SK-N-SH (cell line): ENCODE data around the gene ZNF17. TPM values are rescaled to one million over a fixed set of nuclear protein-coding genes. Genes with fewer than 3 reads are reported as not detected.

Experiments
- CTCF ChIA-PET: fragments of 300-600, 350-600 bp; formaldehyde crosslinking; extraction: SDS; loops from one replicate; lab custom pipeline; 2021; lab: Yijun Ruan, JAX
- POLR2A ChIA-PET: fragments of 350-600 bp; sonication (Branson Sonifier 250); formaldehyde crosslinking; extraction: SDS; loops from one replicate; lab custom pipeline; 2020; ENCODE audit warnings: antibody characterized with exemption, inconsistent platforms; lab: Yijun Ruan, JAX
- DNase-seq: peaks from one replicate; pipeline ENCODE4 v3.0.0; 2012
- H2AFZ ChIP-seq: fragments of 200-600 bp; sonication (generic); 2 replicates; pipeline ENCODE4 v1.8.1; 2016; ENCODE audit warnings: antibody characterized with exemption, mild to moderate bottlenecking, low read depth
- H3F3A ChIP-seq: fragments of 200-600 bp; sonication (generic); replicated peaks from 2 replicates; pipeline ENCODE3; 2016; ENCODE audit warnings: antibody characterized with exemption, mild to moderate bottlenecking; ENCODE audit not compliant: insufficient read depth
- H3K27ac ChIP-seq, 2 experiments: fragments of 200-500 bp in 1 of 2; fragments of 200-600 bp in 1 of 2; sonication (Bioruptor generic) in 1 of 2; sonication (generic), shearing (Covaris generic) in 1 of 2; 2 replicates each; pipeline versions ENCODE4 v1.5.1 to v1.6.1; 2014 to 2016; ENCODE audit warnings: low read depth in 2 of 2, inconsistent platforms in 1 of 2, low read length in 1 of 2, mild to moderate bottlenecking in 1 of 2, mixed read lengths in 1 of 2
- H3K27me3 ChIP-seq: fragments of 200-600 bp; sonication (generic), shearing (Covaris generic); 2 replicates; pipeline ENCODE4 v1.6.1; 2016; ENCODE audit warnings: mixed run types; ENCODE audit not compliant: insufficient read depth
- H3K36me3 ChIP-seq, 2 experiments: fragments of 200-500 bp in 1 of 2; fragments of 200-600 bp in 1 of 2; sonication (Bioruptor generic) in 1 of 2; sonication (generic) in 1 of 2; replicated peaks in 1 of 2; 2 replicates each; pipeline versions ENCODE3 to v1.5.1; 2014 to 2016; ENCODE audit warnings: low read length in 1 of 2, mild to moderate bottlenecking in 1 of 2; ENCODE audit not compliant: insufficient read depth in 2 of 2, control insufficient read depth in 1 of 2
- H3K4me1 ChIP-seq, 2 experiments: fragments of 200-500 bp in 1 of 2; fragments of 200-600 bp in 1 of 2; sonication (Bioruptor generic) in 1 of 2; sonication (generic), shearing (Covaris generic) in 1 of 2; 2 replicates each; pipeline versions ENCODE4 v1.5.1 to v1.6.1; 2014 to 2016; ENCODE audit warnings: low read depth in 1 of 2, low read length in 1 of 2, mixed run types in 1 of 2; ENCODE audit not compliant: insufficient read depth in 2 of 2, control insufficient read depth in 1 of 2
- H3K4me2 ChIP-seq: fragments of 200-600 bp; sonication (generic), shearing (Covaris generic); 2 replicates; pipeline ENCODE4 v1.6.1; 2017; ENCODE audit warnings: mixed run types
- H3K4me3 ChIP-seq, 2 experiments: fragments of 200-500 bp in 1 of 2; fragments of 200-600 bp in 1 of 2; sonication (Bioruptor generic) in 1 of 2; sonication (generic), shearing (Covaris generic) in 1 of 2; 2 replicates each; pipeline versions ENCODE4 v1.5.1 to v1.8.1; 2014 to 2016; ENCODE audit warnings: low read depth in 2 of 2, inconsistent platforms in 1 of 2, low read length in 1 of 2, mild to moderate bottlenecking in 1 of 2, mixed read lengths in 1 of 2, moderate library complexity in 1 of 2
- H3K79me2 ChIP-seq: fragments of 200-600 bp; sonication (generic); 2 replicates; pipeline ENCODE4 v1.8.1; 2017; ENCODE audit warnings: mild to moderate bottlenecking; ENCODE audit not compliant: insufficient read depth
- H3K9ac ChIP-seq: fragments of 200-600 bp; sonication (generic); 2 replicates; pipeline ENCODE4 v1.6.1; 2017; ENCODE audit warnings: mixed run types
- H3K9me2 ChIP-seq: fragments of 200-600 bp; sonication (generic); 2 replicates; pipeline ENCODE4 v1.6.1; 2017; ENCODE audit warnings: mixed run types
- H3K9me3 ChIP-seq: fragments of 200-600 bp; sonication (generic); 2 replicates; pipeline ENCODE4 v1.6.1; 2017; ENCODE audit warnings: mixed run types, mild to moderate bottlenecking, moderate library complexity
- H4K20me1 ChIP-seq: fragments of 200-600 bp; sonication (generic); 2 replicates; pipeline ENCODE4 v1.6.1; 2017; ENCODE audit warnings: mild to moderate bottlenecking, mixed run types; ENCODE audit not compliant: insufficient read depth
- CHD2 ChIP-seq: fragments of 150-350 bp; IDR thresholded peaks from 2 replicates; pipeline ENCODE4 v1.6.1; 2018; ENCODE audit warnings: low read length; ENCODE audit not compliant: partially characterized antibody
- ELF1 ChIP-seq: IDR thresholded peaks from 2 replicates; pipeline ENCODE4 v1.4.0; 2012
- EZH2phosphoT487 ChIP-seq: fragments of 200-600 bp; sonication (generic); IDR thresholded peaks from 2 replicates; pipeline ENCODE4 v1.6.1; 2017; ENCODE audit warnings: low read depth, mixed run types, mild to moderate bottlenecking, antibody characterized with exemption, moderate library complexity, borderline replicate concordance
- FOXM1 ChIP-seq: IDR thresholded peaks from 2 replicates; pipeline ENCODE4 v1.4.0; 2012; ENCODE audit warnings: low read depth, mild to moderate bottlenecking
- GABPA ChIP-seq: IDR thresholded peaks from 2 replicates; pipeline ENCODE4 v1.4.0; 2012; ENCODE audit warnings: low read depth, mild to moderate bottlenecking
- GATA2 ChIP-seq: sonication (generic); formaldehyde crosslinking; IDR thresholded peaks from 2 replicates; pipeline ENCODE4 v1.5.0; 2020; ENCODE audit warnings: mild to moderate bottlenecking, missing genetic modification reagents
- MEF2A ChIP-seq: IDR thresholded peaks from 2 replicates; pipeline ENCODE4 v1.4.0; 2012; ENCODE audit warnings: low read depth, borderline replicate concordance
- MXI1 ChIP-seq: IDR thresholded peaks from 2 replicates; pipeline ENCODE4 v1.6.1; 2012; ENCODE audit warnings: mild to moderate bottlenecking, low read depth, low read length, improper control_type of control experiment
- NFIC ChIP-seq: IDR thresholded peaks from 2 replicates; pipeline ENCODE4 v1.4.0; 2012; ENCODE audit warnings: borderline replicate concordance
- NRF1 ChIP-seq: IDR thresholded peaks from 2 replicates; pipeline ENCODE4 v1.6.1; 2012; ENCODE audit warnings: low read depth, mild to moderate bottlenecking, low read length
- POLR2AphosphoS5 ChIP-seq: IDR thresholded peaks from 2 replicates; pipeline ENCODE4 v1.6.1; 2012; ENCODE audit warnings: low read depth, low read length
- RCOR1 ChIP-seq: fragments of 150-350 bp; IDR thresholded peaks from 2 replicates; pipeline ENCODE4 v1.6.1; 2017; ENCODE audit warnings: antibody characterized with exemption, low read length
- RFX5 ChIP-seq: IDR thresholded peaks from 2 replicates; pipeline ENCODE4 v1.6.1; 2012; ENCODE audit warnings: mild to moderate bottlenecking, improper control_type of control experiment, low read length
- RXRA ChIP-seq: IDR thresholded peaks from 2 replicates; pipeline ENCODE4 v1.4.0; 2012; ENCODE audit warnings: low read depth, mild to moderate bottlenecking, borderline replicate concordance
- SIN3A ChIP-seq: IDR thresholded peaks from 2 replicates; pipeline ENCODE4 v1.6.1; 2012; ENCODE audit warnings: low read depth, mild to moderate bottlenecking, low read length, moderate library complexity, borderline replicate concordance
- TCF12 ChIP-seq: IDR thresholded peaks from 2 replicates; pipeline ENCODE4 v1.4.0; 2012
- WGBS: methylation state at CpG from one replicate; pipeline ENCODE4 v1.1.6; 2017; ENCODE audit warnings: low lambda C conversion rate; 5-methylcytosine and 5-hydroxymethylcytosine counted together
- polyA plus RNA-seq, 3 experiments: library from polyadenylated mRNA; depleted of rRNA; stranded (reverse); fragments of >200 nt; gene quantifications; 2 replicates each; pipeline ENCODE4 v1.2.3, GENCODE V29; 2012
- TF ChIP-seq, protein P1 (sequence below): IDR thresholded peaks from 2 replicates; pipeline ENCODE4 v1.4.0; 2012; ENCODE audit warnings: low read depth
- TF ChIP-seq, protein P2 (sequence below): fragments of 150-350 bp; IDR thresholded peaks from 2 replicates; pipeline ENCODE4 v1.6.1; 2016; ENCODE audit warnings: mild to moderate bottlenecking, low read depth, low read length
- TF ChIP-seq, protein P3 (sequence below): IDR thresholded peaks from 2 replicates; pipeline ENCODE4 v1.6.1; 2012; ENCODE audit warnings: mild to moderate bottlenecking, low read depth, low read length, moderate library complexity
- TF ChIP-seq, protein P4 (sequence below): IDR thresholded peaks from 2 replicates; pipeline ENCODE4 v1.4.0; 2012; ENCODE audit warnings: low read depth, borderline replicate concordance

Gene ZNF17
- polyA plus RNA-seq, 1 of the 3 experiments (the other 2 are of a cell fraction): 3.9 TPM

DNA sequence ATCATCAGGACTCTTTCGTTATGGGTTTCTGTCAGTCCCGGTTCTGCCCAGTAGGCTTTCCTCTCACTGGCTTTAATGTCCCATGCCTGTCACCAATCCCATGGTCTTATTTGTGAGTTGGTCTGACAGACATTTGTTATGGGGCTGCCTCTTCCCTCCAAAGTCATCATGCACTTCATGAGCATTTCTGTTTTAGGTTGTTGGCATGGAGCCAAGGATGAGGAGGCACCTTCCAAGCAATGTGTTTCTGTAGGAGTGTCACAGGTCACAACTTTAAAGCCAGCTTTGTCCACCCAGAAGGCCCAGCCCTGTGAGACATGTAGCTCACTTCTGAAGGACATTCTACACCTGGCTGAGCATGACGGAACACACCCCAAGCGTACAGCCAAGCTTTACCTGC is 8.5 kb downstream of the ZNF17 start:
- Histone ChIP-seq H3K27ac (no peak overlapping the region), H3K36me3 (peaks cover 21 to 51% of the 10 kb centered on the region in 2 experiments), H3K4me2 (no peak overlapping the region), H2AFZ (no peak overlapping the region), H3K9me3 (no peaks in the 10 kb centered on the region), H3K9ac (no peak overlapping the region), H3K79me2 (peaks cover 17% of the 10 kb centered on the region; the same call in 1 of the 2 replicates), H4K20me1 (no peaks in the 10 kb centered on the region), H3K4me1 (no peaks in the 10 kb centered on the region), H3K27me3 (no peaks in the 10 kb centered on the region), H3F3A (no peaks in the 10 kb centered on the region), H3K4me3 (no peak overlapping the region), H3K9me2 (no peaks in the 10 kb centered on the region)
- CTCF ChIA-PET: interaction anchor here (0.9 to 1.2 kb wide), 2 partner anchors 9 to 13 kb away, joined by 3 read pairs; no protein-coding TSS in a partner anchor
- no peak for DNase-seq
- POLR2A ChIA-PET: no interaction called here
- TF ChIP-seq RXRA (no peak), RFX5 (no peak), ELF1 (no peak), MXI1 (no peak), MEF2A (no peak), NFIC (no peak), FOXM1 (no peak), SIN3A (no peak), GATA2 (no peak), EZH2phosphoT487 (no peak), RCOR1 (no peak)
- TF ChIP-seq, protein P1, sequence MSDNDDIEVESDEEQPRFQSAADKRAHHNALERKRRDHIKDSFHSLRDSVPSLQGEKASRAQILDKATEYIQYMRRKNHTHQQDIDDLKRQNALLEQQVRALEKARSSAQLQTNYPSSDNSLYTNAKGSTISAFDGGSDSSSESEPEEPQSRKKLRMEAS: no peak
- TF ChIP-seq, protein P2, sequence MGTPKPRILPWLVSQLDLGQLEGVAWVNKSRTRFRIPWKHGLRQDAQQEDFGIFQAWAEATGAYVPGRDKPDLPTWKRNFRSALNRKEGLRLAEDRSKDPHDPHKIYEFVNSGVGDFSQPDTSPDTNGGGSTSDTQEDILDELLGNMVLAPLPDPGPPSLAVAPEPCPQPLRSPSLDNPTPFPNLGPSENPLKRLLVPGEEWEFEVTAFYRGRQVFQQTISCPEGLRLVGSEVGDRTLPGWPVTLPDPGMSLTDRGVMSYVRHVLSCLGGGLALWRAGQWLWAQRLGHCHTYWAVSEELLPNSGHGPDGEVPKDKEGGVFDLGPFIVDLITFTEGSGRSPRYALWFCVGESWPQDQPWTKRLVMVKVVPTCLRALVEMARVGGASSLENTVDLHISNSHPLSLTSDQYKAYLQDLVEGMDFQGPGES: no peak
- TF ChIP-seq, protein P3, sequence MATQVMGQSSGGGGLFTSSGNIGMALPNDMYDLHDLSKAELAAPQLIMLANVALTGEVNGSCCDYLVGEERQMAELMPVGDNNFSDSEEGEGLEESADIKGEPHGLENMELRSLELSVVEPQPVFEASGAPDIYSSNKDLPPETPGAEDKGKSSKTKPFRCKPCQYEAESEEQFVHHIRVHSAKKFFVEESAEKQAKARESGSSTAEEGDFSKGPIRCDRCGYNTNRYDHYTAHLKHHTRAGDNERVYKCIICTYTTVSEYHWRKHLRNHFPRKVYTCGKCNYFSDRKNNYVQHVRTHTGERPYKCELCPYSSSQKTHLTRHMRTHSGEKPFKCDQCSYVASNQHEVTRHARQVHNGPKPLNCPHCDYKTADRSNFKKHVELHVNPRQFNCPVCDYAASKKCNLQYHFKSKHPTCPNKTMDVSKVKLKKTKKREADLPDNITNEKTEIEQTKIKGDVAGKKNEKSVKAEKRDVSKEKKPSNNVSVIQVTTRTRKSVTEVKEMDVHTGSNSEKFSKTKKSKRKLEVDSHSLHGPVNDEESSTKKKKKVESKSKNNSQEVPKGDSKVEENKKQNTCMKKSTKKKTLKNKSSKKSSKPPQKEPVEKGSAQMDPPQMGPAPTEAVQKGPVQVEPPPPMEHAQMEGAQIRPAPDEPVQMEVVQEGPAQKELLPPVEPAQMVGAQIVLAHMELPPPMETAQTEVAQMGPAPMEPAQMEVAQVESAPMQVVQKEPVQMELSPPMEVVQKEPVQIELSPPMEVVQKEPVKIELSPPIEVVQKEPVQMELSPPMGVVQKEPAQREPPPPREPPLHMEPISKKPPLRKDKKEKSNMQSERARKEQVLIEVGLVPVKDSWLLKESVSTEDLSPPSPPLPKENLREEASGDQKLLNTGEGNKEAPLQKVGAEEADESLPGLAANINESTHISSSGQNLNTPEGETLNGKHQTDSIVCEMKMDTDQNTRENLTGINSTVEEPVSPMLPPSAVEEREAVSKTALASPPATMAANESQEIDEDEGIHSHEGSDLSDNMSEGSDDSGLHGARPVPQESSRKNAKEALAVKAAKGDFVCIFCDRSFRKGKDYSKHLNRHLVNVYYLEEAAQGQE: no peak
- 98% methylated on average over 4 of the region's 4 CpGs for WGBS

DNA sequence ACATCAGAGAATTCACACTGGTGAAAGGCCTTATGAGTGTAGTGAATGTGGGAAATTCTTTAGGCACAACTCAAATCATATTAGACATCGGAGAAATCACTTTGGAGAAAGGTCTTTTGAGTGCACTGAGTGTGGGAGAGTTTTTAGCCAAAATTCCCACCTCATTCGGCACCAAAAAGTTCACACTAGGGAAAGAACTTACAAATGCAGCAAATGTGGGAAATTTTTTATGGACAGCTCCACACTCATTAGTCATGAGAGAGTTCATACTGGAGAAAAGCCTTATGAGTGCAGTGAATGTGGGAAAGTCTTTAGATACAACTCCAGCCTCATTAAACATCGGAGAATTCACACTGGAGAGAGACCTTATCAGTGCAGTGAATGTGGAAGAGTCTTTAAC is 10.1 kb downstream of the ZNF17 start:
- ChIA-PET POLR2A (no interaction called here), CTCF (no interaction called here)
- Histone ChIP-seq H3K4me1 (no peaks in the 10 kb centered on the region), H3K4me2 (no peak overlapping the region), H3K27me3 (no peaks in the 10 kb centered on the region), H3K9me3 (no peaks in the 10 kb centered on the region), H3K9me2 (no peaks in the 10 kb centered on the region), H3K79me2 (peaks cover 4% of the 10 kb centered on the region; the same call in 1 of the 2 replicates), H2AFZ (no peak overlapping the region), H3K4me3 (no peak overlapping the region), H4K20me1 (no peaks in the 10 kb centered on the region), H3K27ac (no peak overlapping the region), H3K36me3 (peaks cover 21 to 50% of the 10 kb centered on the region in 2 experiments), H3K9ac (no peak overlapping the region), H3F3A (no peaks in the 10 kb centered on the region)
- WGBS: 93% methylated on average over 3 of the region's 3 CpGs
- DNase-seq: no peak
- no peak for TF ChIP-seq RFX5
- TF ChIP-seq RCOR1: no peak
- no peak for TF ChIP-seq CHD2
- TF ChIP-seq NRF1: no peak
- TF ChIP-seq GABPA: no peak
- TF ChIP-seq GATA2: no peak
- TF ChIP-seq POLR2AphosphoS5: no peak
- TF ChIP-seq, protein P2: no peak
- no peak for TF ChIP-seq SIN3A
- TF ChIP-seq FOXM1: no peak
- TF ChIP-seq, protein P4, sequence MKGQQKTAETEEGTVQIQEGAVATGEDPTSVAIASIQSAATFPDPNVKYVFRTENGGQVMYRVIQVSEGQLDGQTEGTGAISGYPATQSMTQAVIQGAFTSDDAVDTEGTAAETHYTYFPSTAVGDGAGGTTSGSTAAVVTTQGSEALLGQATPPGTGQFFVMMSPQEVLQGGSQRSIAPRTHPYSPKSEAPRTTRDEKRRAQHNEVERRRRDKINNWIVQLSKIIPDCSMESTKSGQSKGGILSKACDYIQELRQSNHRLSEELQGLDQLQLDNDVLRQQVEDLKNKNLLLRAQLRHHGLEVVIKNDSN: no peak
- TF ChIP-seq TCF12: no peak
